H54 (cell line): ENCODE measurements around the gene KLHL29.

ENCODE experiments used
- DNase-seq: peaks from one replicate; pipeline ENCODE4 v3.0.0; 2011; ENCODE audit warnings: low spot score, mixed read lengths; ENCODE audit not compliant: insufficient read length
- FAIRE-seq: peaks from 3 replicates; lab custom pipeline; 2011; peaks lifted over from hg19 to GRCh38; lab: Jason Lieb, UNC
- POLR2A ChIP-seq: IDR thresholded peaks from 2 replicates; pipeline ENCODE4 v1.6.1; 2011; ENCODE audit warnings: low read depth, mild to moderate bottlenecking, low read length

Gene KLHL29

DNA sequence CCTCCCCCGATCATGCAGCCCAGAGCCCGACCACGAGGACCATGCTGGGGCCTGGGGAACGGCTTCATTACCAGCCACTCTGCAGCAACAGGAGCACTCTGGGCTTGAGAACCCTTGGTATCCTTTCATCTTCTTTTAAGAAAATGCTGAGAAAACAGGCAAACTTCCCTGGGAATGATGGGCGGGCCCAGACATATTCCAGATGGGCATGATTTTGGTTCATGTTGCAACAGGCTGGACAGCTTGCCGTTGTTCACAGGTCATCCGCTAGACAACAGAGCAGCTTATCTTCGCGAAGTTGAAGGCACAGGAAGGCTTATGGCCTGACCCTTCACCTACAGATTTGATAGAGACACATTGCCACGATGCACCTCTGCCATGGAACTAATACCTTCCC, 121.0 kb downstream of the KLHL29 start:
- DNase-seq (no peak), FAIRE-seq (no peak)
- no peak for TF ChIP-seq POLR2A

DNA sequence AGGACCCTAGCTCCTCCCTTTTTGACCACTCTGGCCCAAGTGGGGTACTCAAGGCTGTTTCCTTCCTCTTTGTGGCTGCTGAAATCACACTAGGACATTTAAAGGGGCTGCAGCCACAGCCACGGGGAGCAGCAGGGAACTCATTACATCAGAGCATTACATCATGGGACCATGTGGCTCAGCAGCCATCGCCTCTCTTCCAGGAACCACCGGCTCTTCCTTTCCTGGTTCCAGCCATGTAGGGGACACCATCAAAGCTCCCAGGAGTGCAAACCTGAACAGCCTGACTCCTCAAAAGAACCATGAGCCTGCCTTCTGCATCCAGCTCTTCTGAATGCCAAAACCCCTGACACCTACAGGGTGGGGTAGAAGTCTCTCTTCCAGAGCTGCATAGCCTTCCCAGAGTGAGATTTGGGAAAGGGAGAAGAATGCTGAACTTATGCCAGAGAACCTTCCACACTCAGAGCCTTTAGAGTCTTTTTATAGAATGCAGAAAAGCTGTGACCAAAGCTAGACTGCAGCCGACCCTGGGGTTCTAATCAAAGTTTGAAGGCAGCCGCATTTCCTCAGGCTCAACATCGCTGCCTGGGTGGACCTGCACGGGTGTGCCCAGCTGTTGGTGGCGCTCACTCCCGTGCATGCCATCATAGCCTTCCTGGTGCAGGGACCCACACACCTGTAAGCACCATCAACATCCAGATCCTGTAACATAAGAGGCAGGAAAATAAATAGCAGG, 121.7 kb downstream of the KLHL29 start:
- DNase-seq (no peak), FAIRE-seq (no peak)
- TF ChIP-seq POLR2A, result no peak

DNA sequence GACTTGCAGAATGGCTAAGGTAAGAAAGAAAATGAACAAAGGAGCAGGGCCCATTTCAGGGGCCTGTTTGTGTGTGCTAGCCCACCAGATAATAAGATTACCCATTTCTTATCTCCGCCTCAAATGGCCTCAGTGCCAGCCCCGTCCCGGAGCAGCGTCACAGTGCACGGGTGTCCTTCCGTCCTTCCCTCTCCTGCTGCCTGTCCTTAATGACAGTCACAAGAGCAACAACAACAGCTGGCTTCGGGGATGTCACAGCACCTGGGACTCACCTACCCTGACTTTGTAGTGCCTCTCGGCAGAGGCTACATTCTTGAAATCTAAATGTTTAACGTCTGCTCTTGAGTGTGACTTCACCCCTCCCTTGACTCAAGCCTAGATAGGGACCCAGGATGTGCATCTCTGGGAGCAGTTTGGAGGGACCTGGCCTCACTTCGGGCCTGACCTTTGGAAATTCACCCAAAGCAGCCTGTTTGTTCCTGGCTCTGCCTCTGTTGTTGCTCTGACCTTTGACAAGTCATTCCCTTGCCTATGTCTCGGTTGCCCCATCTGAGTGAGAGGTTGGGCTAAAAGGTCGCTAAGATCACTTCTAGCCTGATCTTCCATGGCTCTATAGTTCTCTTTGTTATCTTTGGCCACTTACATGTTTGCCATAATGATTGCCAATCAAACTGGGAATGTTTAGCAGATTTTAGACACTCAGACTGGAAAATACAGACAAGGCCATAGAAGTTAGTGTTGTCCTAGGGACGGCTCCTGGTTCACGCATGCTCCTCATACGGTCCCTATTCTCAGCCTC, 122.5 kb downstream of the KLHL29 start:
- FAIRE-seq (no peak), DNase-seq (no peak)
- no peak for TF ChIP-seq POLR2A

DNA sequence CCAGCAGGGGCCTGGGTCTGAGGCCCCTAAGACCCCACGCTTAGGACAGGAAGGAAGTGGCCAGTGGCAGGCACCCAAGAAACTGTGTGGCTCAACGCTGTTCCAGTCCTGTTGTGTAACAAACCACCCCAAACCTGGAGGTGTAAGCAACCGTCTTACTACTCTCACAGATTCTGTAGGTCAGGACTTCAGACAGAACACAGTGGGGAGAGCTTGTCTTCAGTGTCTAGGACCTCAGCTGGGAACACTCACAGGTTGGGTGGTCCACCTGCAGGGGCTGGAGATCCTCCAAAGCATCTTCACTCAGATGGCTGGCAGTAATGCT, 123.0 kb downstream of the KLHL29 start:
- DNase-seq (no peak), FAIRE-seq (no peak)
- TF ChIP-seq POLR2A, result no peak

DNA sequence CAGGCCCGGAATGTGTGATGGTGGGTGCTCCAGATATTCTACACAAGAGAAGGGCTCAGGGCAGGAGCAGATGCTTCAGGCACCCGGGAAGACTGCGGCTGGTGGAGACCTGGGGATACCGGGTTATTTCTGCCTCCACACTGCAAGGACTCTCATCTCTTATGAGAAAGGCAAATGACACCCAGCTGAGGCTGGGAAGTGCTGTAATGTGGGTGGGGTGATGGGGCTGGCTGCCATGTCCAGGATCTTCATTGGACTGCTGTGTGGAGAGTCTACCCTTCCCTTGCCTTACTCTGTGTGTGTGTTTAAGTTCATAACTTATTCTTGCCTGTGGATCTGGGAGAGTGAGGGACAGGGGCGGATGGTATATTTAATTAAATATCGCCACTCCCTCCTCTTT, 124.1 kb downstream of the KLHL29 start:
- TF ChIP-seq POLR2A, result no peak
- FAIRE-seq, result no peak

DNA sequence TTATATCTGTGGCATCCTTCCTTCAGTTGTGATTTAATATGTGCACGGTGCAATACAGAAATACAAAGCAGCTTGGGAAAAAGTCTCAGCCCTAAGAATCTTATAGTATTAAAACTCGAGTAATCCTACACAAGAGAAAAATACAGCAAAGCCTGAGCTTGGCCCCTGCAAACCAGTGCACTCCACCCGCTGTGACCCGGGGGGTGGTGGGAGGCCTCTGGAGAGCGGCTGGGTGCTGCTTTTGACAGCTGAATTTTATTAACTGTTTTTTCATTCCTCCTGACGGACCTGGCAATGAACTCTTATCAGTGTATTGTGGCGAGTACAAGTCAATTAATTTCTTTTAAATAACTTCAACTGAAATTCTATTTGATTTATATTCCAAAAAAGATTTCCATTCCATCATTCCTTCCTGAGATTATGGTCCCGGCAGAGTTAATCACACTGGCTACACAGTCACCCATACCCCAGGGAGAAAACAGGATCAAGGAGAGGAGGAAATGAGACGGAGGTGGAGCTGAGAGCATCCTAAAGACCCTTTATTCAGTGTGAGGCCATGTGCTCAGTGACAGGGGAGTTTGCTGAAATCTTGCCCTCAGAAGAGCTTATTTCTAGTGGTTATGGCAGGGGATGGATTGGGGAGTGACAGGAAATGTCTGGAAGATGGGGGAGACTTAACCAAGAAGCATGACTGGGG, 124.8 kb downstream of the KLHL29 start:
- DNase-seq (no peak), FAIRE-seq (no peak)
- no peak for TF ChIP-seq POLR2A

More for the DNA sequence above, 124.1 kb downstream of the KLHL29 start:
- DNase-seq, result no peak

DNA sequence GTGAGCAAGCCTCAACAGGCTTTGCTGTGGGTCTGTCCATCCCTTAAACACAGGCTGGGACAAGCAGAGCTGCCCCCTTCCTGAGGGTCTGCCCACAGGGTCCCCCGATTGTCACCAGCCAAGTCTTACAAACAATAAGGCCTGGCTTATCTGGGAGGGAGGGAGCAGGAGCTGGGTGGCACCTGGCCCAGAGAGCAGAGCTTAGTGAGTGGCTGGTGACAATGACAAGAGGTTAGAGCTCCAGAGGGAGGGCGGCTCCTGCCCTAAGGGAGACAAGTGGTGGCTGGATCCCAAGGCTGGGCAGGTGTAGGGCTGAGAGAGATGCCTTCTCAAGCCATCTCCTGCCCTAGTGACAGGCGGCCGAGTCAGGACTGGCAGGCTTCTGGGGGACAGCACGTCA, 125.5 kb downstream of the KLHL29 start:
- TF ChIP-seq POLR2A, result no peak
- DNase-seq (no peak), FAIRE-seq (no peak)

DNA sequence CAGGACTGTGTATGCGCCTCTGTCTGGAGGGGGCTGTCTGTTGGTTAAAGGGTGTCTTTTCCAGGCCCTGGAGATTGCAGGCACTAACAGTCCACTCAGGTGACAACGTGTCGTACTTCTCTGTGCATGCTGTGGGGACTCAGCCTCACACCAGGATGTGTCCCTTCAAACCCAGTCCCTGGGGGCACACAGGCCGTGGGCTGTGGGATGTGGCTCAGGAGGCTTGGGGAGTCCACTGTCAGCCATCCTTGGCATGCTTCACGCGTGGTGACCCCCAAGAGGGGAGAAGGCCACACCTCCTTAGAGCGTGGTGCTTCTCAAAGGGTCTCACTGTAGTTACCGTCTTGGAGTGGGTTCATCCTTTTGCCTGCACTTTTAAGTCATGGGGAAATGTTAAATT, 127.8 kb downstream of the KLHL29 start:
- TF ChIP-seq POLR2A, result no peak
- DNase-seq, result no peak
- FAIRE-seq, result no peak

DNA sequence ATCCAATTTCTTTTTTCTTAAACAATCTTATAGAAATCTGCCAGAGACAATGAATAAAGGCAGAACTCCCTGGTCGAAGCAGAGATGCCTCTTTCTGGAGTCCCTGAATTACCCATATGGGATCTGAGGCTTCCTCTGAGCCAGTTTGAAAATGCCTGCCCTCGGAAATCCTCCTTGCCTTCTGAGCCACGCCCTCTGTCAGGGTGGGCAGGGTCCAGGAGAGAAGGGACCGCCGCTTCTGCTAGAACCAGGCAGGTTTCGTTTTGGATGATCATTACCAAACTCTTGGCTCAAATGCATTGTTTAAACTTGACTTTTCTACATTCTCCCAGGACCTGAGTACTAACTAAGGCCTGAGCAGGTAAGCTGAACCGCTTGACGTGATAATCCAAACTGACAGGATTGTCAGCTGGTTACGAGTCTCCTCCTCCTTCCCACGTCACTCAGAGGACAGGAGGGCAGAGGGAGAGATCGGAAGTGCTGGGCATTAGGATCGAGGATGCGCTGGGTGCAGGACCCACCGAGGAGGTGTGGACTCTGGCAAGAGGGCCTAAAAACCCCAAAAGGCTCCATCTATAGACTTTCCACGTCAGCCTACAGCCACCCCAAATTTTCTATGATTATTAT, 128.4 kb downstream of the KLHL29 start:
- DNase-seq, result no peak
- FAIRE-seq, result no peak
- TF ChIP-seq POLR2A, result no peak

DNA sequence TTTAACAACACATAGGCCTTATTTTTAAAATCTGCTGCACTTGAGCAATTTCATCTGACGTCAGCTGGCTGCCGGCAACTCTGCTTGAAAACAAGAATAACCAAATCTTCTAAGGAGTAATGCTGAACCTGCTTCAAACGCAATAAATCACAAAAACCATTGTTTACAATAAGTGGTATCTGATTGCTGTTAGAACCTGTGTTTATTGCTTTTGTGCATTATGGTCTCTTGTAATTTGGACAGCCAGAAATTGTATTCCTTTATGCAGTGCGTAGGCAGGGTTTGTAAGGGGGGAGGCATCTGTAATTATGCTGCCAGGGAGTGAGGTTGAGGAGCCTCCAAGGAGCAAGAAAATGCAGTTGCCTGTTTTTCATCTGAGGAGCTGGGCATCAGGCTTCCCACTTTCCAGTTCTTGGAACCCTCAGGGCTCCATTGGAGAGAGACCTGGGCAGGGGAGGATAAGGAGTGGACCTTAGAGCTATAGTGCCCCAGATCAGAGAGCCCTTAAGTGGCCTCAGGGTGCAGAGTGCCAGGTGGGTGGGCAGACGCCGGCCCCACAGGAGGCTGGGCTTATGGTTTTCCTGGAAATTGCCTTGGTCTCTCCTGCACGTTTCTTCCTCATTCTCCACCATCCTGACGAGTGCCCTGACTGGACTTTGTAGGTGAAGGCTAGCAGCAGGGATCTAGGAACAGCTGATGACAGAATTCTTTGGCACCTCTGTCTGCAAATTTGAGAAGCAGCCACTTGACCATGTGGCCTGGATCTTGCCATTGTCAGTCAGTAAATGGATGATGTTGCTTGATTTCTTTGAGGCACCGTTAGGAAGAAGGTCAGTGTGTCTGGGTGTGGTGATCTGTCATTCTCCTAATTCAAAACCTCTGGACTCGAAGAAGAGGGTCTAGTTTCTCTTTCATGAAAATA, 129.2 kb downstream of the KLHL29 start:
- no peak for TF ChIP-seq POLR2A
- FAIRE-seq (no peak), DNase-seq (no peak)

DNA sequence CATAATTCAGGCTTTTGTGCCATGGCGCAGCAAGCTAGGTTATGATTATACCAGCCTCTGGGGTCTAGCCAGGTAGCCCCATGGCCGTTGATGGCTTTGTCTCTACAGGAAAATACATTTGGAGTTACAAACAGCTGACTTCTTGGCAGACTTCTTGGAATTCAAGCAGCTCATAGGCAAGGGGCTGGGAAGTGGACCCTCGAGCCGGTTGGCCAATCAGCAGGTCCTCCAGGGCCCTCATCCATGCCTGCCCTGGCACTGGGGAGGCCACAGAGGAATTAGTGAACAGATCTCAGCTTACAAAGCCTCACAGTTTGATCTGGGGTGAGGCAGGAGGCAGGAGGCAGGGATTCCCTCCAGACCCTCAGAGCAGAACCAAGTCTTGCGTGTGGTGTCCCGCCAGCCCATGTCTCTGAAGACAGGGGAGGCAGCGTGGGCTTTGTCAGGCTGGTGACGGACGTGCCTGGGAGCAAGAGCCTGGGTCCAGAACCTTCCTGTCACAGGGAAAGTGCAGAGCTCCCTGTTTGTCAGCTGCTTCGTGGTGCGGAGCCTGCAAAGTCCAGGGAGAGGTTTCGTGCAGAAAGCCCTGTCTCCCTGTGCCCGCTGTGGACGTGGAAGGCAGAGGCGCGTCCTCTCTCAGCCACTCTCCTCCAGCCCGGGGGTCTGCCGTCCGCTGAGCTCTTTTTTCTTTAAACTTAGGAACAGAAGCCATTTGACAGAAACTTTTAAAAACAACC, 131.7 kb downstream of the KLHL29 start:
- no peak for TF ChIP-seq POLR2A
- FAIRE-seq, result no peak
- DNase-seq, result no peak
